HG02571 (cell line): ENCODE data around the gene GATAD2A.

Source experiments
- ATAC-seq: cut with Tn5 transposase; IDR thresholded peaks from one replicate; pipeline ENCODE4 v1.9.1; 2021; ENCODE audit warnings: mild to moderate bottlenecking, moderate library complexity; ENCODE audit not compliant: unreplicated experiment

Gene GATAD2A

DNA sequence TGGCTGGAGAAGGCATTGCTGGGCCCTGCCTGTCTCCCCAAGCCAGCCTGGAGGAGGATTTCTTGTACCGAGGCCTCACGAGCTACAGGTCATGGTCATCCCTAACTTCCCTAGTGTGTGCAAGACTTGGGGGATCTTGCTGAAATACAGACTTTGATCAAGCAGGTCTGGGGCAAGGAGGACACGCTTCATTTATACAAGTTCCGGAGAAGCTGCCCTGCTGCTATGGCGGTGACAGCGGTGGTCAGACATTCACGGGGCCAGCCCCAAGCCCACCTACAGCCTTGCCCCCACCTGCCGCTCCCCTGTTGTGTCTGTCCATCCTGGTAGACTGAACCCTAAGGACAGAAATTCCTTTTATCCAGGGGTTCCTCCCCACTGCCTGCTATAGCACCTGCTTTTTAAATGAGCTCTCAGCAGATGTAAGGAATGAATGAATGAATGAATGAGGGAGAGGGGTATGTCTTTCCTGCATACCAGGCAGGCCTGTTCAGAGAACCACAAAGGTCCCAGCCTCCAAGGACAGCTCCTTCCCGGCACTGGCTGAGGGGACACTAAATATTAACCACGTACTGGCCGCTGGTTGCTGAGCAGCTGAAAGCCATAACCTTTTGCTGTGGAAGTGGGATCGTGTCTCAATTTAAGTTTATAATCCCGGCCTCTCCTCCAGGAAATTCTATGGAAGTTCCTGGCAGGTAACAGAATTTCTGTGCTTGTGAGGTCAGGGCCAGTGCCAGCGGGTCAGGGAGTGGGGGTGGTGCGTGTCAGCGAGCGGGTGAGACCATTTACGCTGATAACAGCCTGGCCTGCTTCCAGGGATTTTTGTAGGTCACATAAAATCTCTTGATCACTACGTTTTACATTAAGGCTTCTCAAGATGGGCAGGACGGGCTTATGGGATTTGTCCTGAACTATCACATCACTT lies 82.7 kb downstream of the GATAD2A start:
- ATAC-seq, result no peak

DNA sequence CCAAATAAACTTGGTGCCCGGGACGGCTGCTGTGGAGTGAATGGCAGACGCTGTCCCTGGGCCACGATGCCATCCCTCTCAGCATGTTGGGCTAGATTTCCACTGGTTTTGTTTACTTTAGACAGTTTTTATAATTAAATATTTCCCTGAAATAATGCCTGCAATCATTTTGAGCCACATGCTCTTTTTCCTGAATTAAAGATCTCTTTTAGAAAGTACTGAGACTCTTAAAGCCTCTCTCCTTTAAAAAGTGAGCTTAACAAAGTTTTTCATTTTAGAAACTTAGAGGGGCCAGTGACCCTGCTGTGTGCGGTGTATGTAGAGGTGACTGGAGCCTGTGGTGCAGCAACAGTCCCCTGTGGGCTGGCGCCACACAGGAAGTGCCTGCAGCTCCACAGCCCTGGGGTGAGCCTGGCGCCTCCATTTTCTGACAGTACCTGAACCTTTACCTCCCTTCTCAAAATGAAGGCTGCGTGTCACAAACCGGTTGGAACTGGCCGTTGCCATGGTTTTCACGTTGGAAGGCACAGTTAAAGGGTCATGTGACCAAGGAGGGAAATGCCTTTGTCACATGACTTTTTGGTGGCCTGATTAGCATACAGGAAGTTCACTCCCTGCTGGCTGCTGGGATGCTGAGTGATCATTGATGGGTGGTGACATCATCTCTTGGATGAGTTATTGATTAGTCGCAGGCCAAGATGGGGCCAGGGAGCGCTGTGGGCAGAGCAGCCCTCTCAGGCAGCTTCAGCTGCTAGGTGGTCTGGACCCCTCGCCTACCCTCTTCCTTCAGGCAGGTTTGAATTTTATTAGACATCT lies 83.6 kb downstream of the GATAD2A start:
- ATAC-seq, result no peak

DNA sequence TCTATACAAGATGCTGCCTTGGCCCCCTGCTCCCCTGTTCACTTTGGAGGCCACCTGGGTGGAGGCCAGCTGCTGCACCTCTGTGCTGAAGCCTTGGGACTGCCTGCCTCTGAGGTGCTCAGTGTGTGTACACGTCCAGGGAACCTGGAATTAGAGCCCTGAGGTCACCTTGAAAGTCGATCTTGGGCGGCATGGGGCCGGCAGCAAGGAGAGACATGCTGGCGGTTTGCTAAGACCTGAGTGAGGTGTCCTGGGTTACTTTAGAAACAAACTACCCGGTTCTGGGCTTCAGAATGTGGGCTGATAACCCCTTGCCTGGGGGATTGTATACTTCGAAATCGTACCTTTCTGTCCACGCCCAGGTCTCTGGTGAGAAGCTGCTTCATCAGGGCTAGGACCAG lies 84.3 kb downstream of the GATAD2A start:
- no peak for ATAC-seq

DNA sequence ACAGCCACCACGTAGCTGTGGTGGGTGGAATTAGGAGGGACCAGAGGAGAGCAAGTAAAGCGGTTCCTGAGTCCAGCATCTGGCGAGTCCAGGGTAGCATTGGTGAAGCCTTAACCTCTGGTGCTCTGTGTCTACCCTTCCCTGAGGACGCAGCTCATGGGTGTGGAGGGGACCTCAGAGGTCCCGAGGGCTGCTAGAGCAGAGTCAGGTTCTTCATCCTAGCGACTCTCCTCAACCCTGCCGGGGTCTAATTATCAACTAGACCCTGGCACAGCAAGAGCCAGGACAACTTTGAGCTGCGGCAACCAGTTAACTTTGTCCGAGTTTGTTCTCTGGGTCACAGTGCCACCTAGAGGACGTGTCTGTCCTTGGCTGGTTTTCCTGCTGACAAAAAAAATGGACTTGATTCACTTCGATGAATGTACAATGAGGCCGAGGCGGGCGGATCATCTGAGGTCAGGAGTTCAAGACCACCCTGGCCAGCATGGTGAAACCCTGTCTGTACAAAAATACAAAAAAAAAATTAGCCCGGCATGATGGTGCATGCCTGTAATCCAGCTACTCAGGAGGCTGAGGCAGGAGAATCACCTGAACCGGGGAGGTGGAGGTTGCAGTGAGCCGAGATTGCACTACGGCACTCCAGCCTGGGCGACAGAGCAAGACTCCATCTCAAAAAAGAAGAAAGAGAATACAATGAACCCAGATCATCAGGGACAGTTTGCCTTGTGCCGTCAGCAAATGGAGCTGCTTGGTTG lies 84.9 kb downstream of the GATAD2A start:
- ATAC-seq, result no peak

DNA sequence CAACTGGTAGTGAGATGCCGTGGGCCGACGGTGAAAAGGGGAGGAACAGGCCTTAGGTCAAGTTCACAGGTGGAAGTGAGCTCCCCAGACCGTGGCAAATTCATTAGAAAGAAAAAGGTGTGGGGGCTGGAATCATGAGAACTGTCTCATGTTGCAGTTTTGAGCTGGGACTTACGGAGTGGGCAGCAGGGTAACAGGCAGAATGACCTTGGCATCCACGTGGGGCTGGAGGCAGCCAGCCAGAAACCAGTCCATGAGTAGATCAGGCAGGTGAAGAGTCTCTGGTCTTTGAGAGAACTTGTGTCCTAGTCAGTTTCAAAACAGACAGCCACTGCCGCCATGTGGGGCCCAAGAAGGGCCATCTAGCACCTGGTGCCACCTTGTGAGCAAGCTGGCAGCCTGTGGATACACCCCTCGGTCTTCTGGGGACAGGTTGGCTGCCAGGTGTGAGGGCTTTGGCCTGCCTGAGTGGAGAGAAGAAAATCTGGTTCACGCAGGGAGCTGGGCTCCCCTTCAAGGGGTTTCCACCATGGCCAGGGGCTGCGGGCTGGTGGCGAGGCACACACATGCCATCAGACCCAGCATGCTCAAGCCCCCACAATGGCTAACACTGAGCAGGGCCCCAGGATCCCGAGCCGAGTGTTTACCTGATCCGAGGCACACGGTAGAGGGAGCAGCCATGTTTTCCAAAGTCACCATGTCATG lies 86.0 kb downstream of the GATAD2A start:
- no peak for ATAC-seq

DNA sequence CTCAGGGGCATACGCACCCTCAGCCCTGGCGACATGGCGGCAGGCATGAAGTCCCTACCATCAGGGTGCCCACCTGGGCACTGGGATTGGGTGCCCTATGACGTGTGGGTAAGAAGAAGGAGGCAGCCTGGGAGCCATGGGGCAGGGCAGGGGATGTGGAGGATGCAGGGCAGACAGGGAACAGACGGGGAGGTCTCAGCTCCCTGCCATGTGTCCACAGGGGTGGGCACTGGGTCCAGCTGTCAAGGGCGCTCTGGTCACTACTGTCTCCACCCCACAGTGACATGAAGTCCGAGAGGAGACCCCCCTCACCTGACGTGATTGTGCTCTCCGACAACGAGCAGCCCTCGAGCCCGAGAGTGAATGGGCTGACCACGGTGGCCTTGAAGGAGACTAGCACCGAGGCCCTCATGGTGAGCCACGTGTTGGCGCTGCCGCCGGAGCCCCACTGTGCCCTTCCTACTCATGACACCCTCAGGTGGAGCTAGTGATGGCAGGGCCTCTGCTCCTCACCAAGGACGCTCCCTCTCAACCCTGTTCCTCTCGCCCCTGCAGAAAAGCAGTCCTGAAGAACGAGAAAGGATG lies 86.6 kb downstream of the GATAD2A start:
- ATAC-seq, result no peak

DNA sequence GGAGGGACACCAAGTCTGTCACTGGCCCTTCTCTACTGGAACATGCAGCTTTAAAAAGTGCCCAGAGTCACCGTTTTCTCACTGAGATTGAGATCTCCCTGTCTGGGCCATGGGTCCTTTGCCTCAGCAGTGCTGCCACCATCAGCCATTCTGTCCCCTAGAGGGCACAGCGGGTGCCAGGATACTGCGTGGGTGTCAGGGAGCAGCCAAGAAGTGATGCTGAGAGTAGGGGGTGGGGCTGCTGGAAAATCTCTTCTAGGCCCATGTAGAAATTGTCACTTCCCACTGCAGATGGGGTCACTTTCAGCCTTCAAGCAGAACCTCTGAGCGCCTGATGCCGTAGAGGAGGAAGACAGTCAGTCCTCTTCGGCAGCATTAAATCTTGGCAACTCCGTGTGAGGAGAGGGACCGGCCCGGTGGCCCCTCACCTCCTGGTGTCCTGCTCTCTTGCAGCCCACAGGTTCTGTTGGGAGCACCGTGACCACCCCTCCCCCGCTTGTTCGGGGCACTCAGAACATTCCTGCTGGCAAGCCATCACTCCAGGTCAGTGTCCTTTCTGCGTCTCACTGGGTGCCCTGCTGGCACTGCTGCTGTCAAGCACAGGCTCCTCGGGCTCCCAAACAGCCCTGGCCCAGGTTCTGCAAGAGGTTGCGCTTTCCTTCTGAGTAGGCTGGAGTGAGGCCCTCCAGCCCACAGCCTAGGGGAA lies 88.5 kb downstream of the GATAD2A start:
- ATAC-seq, result no peak

DNA sequence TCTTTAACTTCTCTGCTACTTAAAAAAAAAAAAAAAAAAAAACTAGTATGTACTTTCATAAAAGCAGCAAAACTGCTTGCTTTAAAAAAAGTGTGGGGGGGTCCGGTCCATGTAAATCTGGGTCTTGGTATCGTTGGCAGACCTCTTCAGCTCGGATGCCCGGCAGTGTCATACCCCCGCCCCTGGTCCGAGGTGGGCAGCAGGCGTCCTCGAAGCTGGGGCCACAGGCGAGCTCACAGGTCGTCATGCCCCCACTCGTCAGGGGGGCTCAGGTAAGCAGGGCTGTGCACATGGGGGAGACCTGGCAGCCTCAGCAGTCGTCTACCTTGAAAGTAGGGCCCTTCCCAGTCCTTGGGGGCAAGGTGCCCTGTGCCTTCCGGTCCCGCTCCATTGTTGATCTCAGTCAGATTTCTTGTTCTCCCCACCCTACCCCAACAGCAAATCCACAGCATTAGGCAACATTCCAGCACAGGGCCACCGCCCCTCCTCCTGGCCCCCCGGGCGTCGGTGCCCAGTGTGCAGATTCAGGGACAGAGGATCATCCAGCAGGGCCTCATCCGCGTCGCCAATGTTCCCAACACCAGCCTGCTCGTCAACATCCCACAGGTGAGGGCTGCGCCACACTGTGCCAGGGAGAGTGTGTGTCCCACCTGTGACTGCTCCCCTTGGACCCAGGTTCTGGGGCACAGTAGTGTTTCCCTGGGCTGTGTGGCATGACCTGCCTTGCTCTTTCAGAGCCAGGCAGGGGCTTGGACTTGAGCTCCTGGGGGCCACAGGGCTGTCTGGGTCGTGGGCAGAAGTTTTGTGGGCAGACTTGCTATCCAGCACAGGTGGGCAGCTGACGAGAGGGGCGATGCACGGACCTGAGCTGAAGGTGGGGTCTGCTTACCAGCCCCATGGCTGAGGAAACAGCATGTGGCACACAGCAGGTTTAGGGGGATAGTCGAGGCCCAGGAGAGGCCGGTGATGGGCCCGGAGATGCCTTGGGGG lies 90.4 kb downstream of the GATAD2A start:
- no peak for ATAC-seq

DNA sequence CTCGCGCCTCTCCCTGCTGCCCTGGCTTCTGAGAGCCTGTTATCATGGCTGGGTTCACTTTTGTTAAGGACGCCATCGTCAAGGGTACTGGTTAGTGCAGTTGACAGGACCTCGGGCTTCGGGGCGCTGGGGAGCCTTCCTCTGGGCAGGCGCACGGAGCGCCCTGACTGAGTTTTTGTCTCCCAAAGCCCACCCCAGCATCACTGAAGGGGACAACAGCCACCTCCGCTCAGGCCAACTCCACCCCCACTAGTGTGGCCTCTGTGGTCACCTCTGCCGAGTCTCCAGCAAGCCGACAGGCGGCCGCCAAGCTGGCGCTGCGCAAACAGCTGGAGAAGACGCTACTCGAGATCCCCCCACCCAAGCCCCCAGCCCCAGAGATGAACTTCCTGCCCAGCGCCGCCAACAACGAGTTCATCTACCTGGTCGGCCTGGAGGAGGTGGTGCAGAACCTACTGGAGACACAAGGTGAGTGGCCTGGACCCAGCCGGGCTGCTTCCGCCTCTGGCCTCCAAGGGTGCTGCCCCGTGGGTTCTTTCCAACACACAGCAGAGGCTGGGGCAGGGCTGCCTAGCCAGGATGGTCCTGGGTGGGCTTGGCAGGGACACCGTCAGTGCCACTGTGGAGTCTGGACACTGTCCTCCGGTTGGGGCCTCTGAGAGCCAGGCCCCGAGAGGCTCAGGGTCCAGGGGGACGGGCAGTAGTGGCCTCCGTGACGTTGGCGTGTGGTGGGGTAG lies 92.9 kb downstream of the GATAD2A start:
- ATAC-seq, result no peak

DNA sequence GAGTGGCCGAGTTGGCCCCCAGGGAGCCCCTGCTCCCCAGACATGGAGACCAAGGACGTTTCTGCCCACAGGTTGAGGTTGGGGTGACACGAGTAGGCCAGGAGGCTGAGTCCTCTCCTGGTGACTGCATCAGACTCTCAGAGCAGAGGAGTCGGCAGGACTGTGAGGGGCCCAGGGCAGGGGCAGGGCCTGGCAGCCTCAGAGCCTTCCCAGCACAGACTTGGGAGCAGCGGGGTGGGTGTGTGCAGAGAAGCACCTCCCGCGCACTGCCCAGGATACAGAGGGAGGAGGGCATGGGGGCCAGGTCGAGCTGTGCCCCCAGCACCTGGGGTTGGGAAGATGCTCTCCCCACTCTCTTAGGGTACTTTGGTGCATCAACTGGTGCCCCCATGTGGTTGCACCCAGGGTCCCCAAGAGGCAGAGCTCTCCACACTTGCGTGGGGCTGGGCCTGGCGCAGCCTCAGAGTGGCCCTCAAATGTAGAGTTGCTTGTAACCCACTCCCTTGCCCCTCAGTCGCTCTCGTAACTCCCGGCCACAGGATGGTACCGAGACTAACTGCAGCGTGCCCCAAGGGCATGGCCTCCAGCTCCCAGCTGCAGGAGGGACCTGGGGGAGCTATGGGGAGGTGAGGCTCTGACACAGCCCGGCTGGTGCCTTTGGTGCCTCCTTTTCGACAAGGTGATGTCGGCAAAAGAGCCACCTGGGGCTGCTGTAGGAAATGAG lies 94.0 kb downstream of the GATAD2A start:
- no peak for ATAC-seq

DNA sequence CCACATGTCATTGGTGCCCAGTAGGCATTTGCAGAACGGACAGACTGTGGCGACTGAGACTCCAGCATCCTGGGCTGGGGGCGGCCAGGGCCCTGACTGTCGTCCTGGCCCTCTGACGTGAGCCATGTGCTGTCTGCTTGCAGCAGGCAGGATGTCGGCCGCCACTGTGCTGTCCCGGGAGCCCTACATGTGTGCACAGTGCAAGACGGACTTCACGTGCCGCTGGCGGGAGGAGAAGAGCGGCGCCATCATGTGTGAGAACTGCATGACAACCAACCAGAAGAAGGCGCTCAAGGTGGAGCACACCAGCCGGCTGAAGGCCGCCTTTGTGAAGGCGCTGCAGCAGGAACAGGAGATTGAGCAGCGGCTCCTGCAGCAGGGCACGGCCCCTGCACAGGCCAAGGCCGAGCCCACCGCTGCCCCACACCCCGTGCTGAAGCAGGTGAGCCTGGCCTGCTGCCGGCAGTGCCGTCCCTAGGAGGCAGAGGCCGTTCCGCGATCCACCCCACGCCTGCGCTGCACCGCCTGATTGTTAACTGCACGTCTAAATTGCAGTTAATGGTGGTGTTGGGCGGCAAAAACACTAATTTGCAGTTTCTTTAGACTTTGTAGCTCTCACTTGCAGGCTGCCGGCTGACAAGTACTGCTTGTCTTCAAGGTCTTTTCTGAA lies 95.6 kb downstream of the GATAD2A start:
- ATAC-seq, result no peak

DNA sequence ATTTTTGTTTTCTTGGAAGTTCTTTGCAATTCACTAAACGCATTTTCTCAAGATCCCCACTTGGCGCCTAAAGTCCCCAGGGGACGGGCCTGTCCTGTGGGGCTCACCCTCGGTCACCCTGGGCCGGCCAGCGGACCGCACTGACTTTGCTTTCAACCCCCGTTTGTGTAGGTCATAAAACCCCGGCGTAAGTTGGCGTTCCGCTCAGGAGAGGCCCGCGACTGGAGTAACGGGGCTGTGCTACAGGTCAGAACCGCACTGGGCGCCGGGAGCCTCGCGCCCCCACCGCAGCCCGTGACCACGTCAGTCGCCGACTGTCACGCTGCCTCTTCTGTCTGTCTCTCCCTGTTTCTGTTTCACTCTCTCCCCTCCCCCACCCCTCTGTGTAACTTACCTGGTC lies 96.3 kb downstream of the GATAD2A start:
- no peak for ATAC-seq

DNA sequence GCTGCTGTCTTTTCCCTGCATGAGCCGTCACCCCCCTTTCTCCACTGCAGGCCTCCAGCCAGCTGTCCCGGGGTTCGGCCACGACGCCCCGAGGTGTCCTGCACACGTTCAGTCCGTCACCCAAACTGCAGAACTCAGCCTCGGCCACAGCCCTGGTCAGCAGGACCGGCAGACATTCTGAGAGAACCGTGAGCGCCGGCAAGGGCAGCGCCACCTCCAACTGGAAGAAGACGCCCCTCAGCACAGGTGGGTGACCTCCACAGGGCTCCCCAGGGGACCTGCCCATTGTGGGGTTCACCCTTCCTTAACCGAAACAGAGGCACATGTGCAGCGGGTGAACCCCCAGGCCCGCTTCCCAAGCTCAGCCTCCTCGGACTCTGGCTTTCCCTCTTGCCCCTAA lies 96.8 kb downstream of the GATAD2A start:
- no peak for ATAC-seq

DNA sequence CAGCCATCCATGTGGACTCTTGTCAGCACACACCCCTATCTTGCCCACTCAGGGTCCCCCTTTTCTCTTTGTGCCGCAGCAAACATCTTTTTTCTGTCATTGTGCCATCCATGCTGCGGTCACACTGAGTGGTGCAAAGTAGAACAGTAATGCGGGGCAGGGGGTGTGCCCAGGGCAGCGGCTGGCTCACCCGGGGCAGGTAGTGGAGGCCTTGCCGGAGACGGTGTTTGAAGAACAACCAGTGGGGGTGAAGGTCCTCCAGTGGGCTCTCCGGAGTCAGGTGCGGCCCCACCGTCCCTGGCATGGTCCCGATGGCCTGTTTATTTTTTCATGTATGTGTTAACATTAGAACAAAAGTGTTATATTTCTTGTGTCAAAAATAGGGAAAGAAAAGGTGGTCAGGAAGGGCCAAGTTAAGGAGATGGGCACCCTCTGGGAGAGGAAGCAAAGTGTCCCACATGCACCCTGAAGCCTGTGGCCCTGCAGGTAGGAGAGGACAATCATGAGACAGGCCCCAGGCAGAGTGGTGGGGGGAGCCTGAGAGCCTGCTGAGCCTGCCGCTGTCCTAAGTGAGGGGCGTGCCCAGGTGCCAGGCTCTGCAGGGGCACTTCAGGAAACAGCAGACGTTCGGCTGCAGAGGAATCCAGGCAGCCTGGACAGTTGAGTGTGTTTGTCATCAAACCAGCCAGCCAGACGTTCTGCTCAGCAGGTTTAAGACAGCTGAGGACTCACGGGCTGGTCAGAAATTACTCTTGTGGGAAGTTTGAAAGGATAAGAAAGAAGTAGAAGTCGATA lies 97.5 kb downstream of the GATAD2A start:
- no peak for ATAC-seq

DNA sequence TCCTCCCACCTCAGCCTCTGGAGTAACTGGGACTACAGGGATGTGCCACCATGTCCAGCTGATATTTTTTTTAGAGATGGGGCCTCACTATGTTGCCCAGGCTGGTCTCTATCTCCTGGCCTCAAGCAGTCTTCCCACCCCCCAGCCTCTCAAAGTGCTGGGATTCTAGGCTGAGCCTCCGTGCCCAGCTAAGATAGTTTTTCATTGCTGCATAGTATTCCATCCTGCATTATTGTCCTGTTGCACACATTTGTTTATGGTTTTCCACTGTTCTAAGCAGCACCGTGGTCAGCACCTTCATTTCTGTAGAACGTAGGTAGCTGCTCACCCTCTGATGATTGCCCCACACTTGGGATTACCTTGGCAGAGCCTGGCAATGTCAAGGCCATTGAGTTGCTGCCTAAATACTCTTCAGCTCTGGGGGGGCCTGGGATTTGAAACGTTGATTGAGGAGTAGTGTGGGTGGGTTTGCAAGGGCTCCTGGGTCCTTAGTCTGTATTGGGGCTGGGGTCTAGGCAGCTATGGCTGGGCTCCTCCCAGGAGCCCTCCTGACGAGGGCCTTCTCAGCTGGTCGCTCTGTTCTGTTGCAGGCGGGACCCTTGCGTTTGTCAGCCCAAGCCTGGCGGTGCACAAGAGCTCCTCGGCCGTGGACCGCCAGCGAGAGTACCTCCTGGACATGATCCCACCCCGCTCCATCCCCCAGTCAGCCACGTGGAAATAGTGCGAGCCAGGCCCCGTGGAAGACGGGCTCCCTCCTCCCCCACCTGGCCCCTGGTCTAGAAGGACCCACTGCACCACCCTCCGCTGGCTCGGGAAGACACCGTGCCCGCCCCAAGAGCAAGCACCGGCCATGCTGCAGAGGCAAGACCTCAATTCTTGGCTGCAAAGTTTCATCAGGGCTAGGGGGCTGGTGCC lies 99.5 kb downstream of the GATAD2A start:
- no peak for ATAC-seq
